Uterus (tissue), 2 donors: Measurements from ENCODE around the gene XYLT2.

ENCODE experiments used
- CTCF ChIP-seq, 4 experiments: fragments of 200-600 bp in 2 of 4; fragments of 450-650 bp in 2 of 4; sonication (generic) in 2 of 4; IDR thresholded peaks; one replicate each; pipeline ENCODE4 v1.5.1; 2016 to 2019; ENCODE audit warnings: antibody characterized with exemption in 4 of 4, mild to moderate bottlenecking in 2 of 4, moderate library complexity in 1 of 4
- POLR2A ChIP-seq, 2 donors: fragments of 450-650 bp; IDR thresholded peaks; one replicate each; pipeline ENCODE4 v1.6.1; 2016; ENCODE audit warnings: antibody characterized with exemption in 2 of 2, mild to moderate bottlenecking in 1 of 2, moderate library complexity in 1 of 2

GRCh38 chr17:50352693-50353599, 7.0 kb downstream of the XYLT2 start:
- no peak for TF ChIP-seq CTCF (IDR thresholded peaks at IDR 0.05)
- no peak for TF ChIP-seq POLR2A (IDR thresholded peaks at IDR 0.05)
